Liver (tissue), 9 donors: ENCODE results near the gene CDH23. TPM values are rescaled to one million over a fixed set of nuclear protein-coding genes. Genes with fewer than 3 reads are reported as not detected.

Source experiments
- DNase-seq: peaks from one replicate; pipeline ENCODE4 v3.0.0-alpha.2; 2017; ENCODE audit warnings: low spot score
- H3K27ac ChIP-seq, 2 donors: one replicate each; pipeline ENCODE4 v1.7.0; 2013; ENCODE audit warnings: inconsistent platforms in 2 of 2, low read length in 2 of 2, control low read depth in 1 of 2, low read depth in 1 of 2, mild to moderate bottlenecking in 1 of 2
- H3K27me3 ChIP-seq, 4 donors: one replicate each; pipeline versions ENCODE4 v1.6.1 to v1.7.0; 2013; ENCODE audit warnings: low read length in 3 of 4, inconsistent platforms in 1 of 4, mild to moderate bottlenecking in 1 of 4, moderate library complexity in 1 of 4; ENCODE audit not compliant: control insufficient read depth in 4 of 4, insufficient read depth in 4 of 4
- H3K36me3 ChIP-seq, 4 donors: one replicate each; pipeline versions ENCODE4 v1.6.1 to v1.7.0; 2013; ENCODE audit warnings: low read length in 3 of 4, mild to moderate bottlenecking in 3 of 4, low read depth in 1 of 4, moderate library complexity in 1 of 4; ENCODE audit not compliant: control insufficient read depth in 4 of 4, insufficient read depth in 3 of 4
- H3K4me1 ChIP-seq, 4 donors: one replicate each; pipeline versions ENCODE4 v1.6.1 to v1.7.0; 2013; ENCODE audit warnings: low read length in 3 of 4, mild to moderate bottlenecking in 3 of 4, moderate library complexity in 1 of 4; ENCODE audit not compliant: control insufficient read depth in 4 of 4, insufficient read depth in 4 of 4
- H3K4me3 ChIP-seq, 3 donors: one replicate each; pipeline versions ENCODE4 v1.6.1 to v1.7.0; 2013; ENCODE audit warnings: low read length in 3 of 3, control low read depth in 1 of 3, low read depth in 1 of 3, mild to moderate bottlenecking in 1 of 3
- H3K9ac ChIP-seq, 2 donors: one replicate each; pipeline ENCODE4 v1.7.0; 2013; ENCODE audit warnings: low read length in 2 of 2, mild to moderate bottlenecking in 2 of 2, moderate library complexity in 2 of 2, control low read depth in 1 of 2, low read depth in 1 of 2
- H3K9me3 ChIP-seq, 4 donors: one replicate each; pipeline versions ENCODE4 v1.6.1 to v1.7.0; 2013; ENCODE audit warnings: low read length in 3 of 4; ENCODE audit not compliant: control insufficient read depth in 4 of 4
- ATF3 ChIP-seq: IDR thresholded peaks from 2 replicates; pipeline ENCODE4 v1.6.1; 2016; ENCODE audit warnings: antibody characterized with exemption
- CTCF ChIP-seq: fragments of 150-350 bp; IDR thresholded peaks from 2 replicates; pipeline ENCODE4 v1.5.1; 2017; ENCODE audit warnings: improper control_type of control experiment, low read depth, low read length; ENCODE audit not compliant: missing input control
- FOXA1 ChIP-seq: IDR thresholded peaks from 2 replicates; pipeline ENCODE4 v1.6.1; 2016; ENCODE audit warnings: antibody characterized with exemption
- FOXA2 ChIP-seq: IDR thresholded peaks from 2 replicates; pipeline ENCODE4 v1.6.1; 2016; ENCODE audit warnings: antibody characterized with exemption
- GABPA ChIP-seq, 2 donors: IDR thresholded peaks in 1 of 2; conservative IDR thresholded peaks in 1 of 2; 2 replicates each; pipeline ENCODE4 v1.6.1; 2016; ENCODE audit warnings: antibody characterized with exemption in 2 of 2, mild to moderate bottlenecking in 1 of 2, moderate library complexity in 1 of 2
- HNF4A ChIP-seq, 2 donors: conservative IDR thresholded peaks; 2 replicates each; pipeline ENCODE4 v1.6.1; 2016; ENCODE audit warnings: antibody characterized with exemption in 2 of 2, mild to moderate bottlenecking in 2 of 2
- HNF4G ChIP-seq: IDR thresholded peaks from 2 replicates; pipeline ENCODE4 v1.6.1; 2016; ENCODE audit warnings: antibody characterized with exemption
- JUND ChIP-seq, 2 donors: IDR thresholded peaks; 2 replicates each; pipeline ENCODE4 v1.6.1; 2016; ENCODE audit warnings: antibody characterized with exemption in 2 of 2
- MAX ChIP-seq: IDR thresholded peaks from 2 replicates; pipeline ENCODE4 v1.6.1; 2016; ENCODE audit warnings: antibody characterized with exemption
- NR2F2 ChIP-seq: IDR thresholded peaks from 2 replicates; pipeline ENCODE4 v1.6.1; 2016; ENCODE audit warnings: antibody characterized with exemption
- RAD21 ChIP-seq, 2 donors: IDR thresholded peaks; 2 replicates each; pipeline ENCODE4 v1.6.1; 2016; ENCODE audit warnings: antibody characterized with exemption in 2 of 2, mild to moderate bottlenecking in 2 of 2
- TAF1 ChIP-seq: conservative IDR thresholded peaks from 2 replicates; pipeline ENCODE4 v1.6.1; 2016; ENCODE audit warnings: antibody characterized with exemption, mild to moderate bottlenecking
- YY1 ChIP-seq: IDR thresholded peaks from 2 replicates; pipeline ENCODE4 v1.6.1; 2016; ENCODE audit warnings: antibody characterized with exemption, mild to moderate bottlenecking
- ZBTB33 ChIP-seq: IDR thresholded peaks from 2 replicates; pipeline ENCODE4 v1.6.1; 2016; ENCODE audit warnings: antibody characterized with exemption
- WGBS: extraction: QIAGEN DNeasy Blood & Tissue Kit; methylation state at CpG from one replicate; pipeline ENCODE4 v1.1.7; 2013; 5-methylcytosine and 5-hydroxymethylcytosine counted together
- polyA plus RNA-seq, 2 donors: library from polyadenylated mRNA; stranded (reverse) in 1 of 2; unstranded in 1 of 2; fragments of 200-250 nt in 1 of 2; fragments of >200 nt in 1 of 2; fragmentation: Nextera tagmentation in 1 of 2; extraction: Ambion mirVana in 1 of 2; gene quantifications; one replicate each; pipeline versions ENCODE4 v1.2.1 to v1.2.3, GENCODE V29; 2013 to 2015
- total RNA-seq, 2 donors: library from RNA; depleted of rRNA; stranded (reverse); fragments of >200 nt; gene quantifications; one replicate each; pipeline ENCODE4 v1.2.3, GENCODE V29; 2014
- donor health status: healthy.
- donor health status: healthy.
- donor health status: healthy.
- donor health status: healthy.
- donor health status: healthy.

CDH23 gene
- total and polyA plus RNA-seq, 4 donors = 1.5 to 4.7 (median 3.4) TPM

GRCh38 chr10:71471006-71471405 is 74.3 kb downstream of the CDH23 start (continued):
- TF ChIP-seq ZBTB33 = no peak
- TF ChIP-seq TAF1 = no peak
- TF ChIP-seq HNF4G = no peak
- no peak for TF ChIP-seq CTCF
- TF ChIP-seq GABPA (IDR thresholded peaks at IDR 0.05 in 1 of 2, conservative IDR thresholded peaks at IDR 0.05 in 1 of 2) = no peak
- TF ChIP-seq YY1 = no peak
- no peak for TF ChIP-seq HNF4A (conservative IDR thresholded peaks at IDR 0.05)
- TF ChIP-seq NR2F2 = no peak

GRCh38 chr10:71471957-71472365 is 75.2 kb downstream of the CDH23 start:
- DNase-seq = no peak
- TF ChIP-seq NR2F2 (no peak), FOXA1 (no peak), TAF1 (no peak), ZBTB33 (no peak), JUND (IDR thresholded peaks at IDR 0.05) (no peak), RAD21 (IDR thresholded peaks at IDR 0.05) (no peak), ATF3 (no peak), CTCF (no peak), MAX (no peak), HNF4G (no peak), FOXA2 (no peak), GABPA (IDR thresholded peaks at IDR 0.05 in 1 of 2, conservative IDR thresholded peaks at IDR 0.05 in 1 of 2) (no peak), YY1 (no peak)
- H3K9ac ChIP-seq = no peak overlapping the region
- peak overlapping the region; percentile 75 to 80 for H3K27ac ChIP-seq
- no peak overlapping the region for H3K4me3 ChIP-seq
- H3K4me1 ChIP-seq = peaks cover 20 to 53% (median 40%) of the 10 kb centered on the region in 4 donors
- H3K36me3 ChIP-seq = no peaks in the 10 kb centered on the region
- WGBS = 34% methylated on average over 6 of the region's 6 CpGs
- H3K9me3 ChIP-seq = no peaks in the 10 kb centered on the region
- no peaks in the 10 kb centered on the region for H3K27me3 ChIP-seq
